Neuronal stem cell (in vitro differentiated cells): ENCODE results near the gene P2RY4.
"Not testable (repeated sequence)": the region's sequence is repeated elsewhere in the genome, so short reads cannot be mapped to it uniquely, and the experiment has no call there.

ENCODE experiments used
- DNase-seq: peaks from one replicate; pipeline ENCODE4 v3.0.0-alpha.2; 2013; ENCODE audit warnings: low spot score
- H2AFZ ChIP-seq: one replicate; pipeline ENCODE4 v1.6.1; 2013; ENCODE audit warnings: mild to moderate bottlenecking, low read length, inconsistent platforms
- H2AK5ac ChIP-seq: 2 replicates; pipeline ENCODE4 v1.6.1; 2013; ENCODE audit warnings: low read depth, mild to moderate bottlenecking, inconsistent platforms, low read length, moderate library complexity, mixed read lengths
- H2BK120ac ChIP-seq: 2 replicates; pipeline ENCODE4 v1.6.1; 2013; ENCODE audit warnings: low read depth, mild to moderate bottlenecking, inconsistent platforms, low read length, moderate library complexity, mixed read lengths
- H2BK12ac ChIP-seq: one replicate; pipeline ENCODE4 v1.6.1; 2013; ENCODE audit warnings: low read length, inconsistent platforms
- H2BK15ac ChIP-seq: 2 replicates; pipeline ENCODE4 v1.6.1; 2013; ENCODE audit warnings: mild to moderate bottlenecking, low read length, inconsistent platforms, mixed read lengths
- H2BK5ac ChIP-seq: one replicate; pipeline ENCODE4 v1.6.1; 2013; ENCODE audit warnings: inconsistent platforms, mild to moderate bottlenecking, low read length, moderate library complexity
- H3K14ac ChIP-seq: one replicate; pipeline ENCODE4 v1.6.1; 2013; ENCODE audit warnings: low read length, inconsistent platforms
- H3K18ac ChIP-seq: 2 replicates; pipeline ENCODE4 v1.6.1; 2013; ENCODE audit warnings: low read length, inconsistent platforms
- H3K23ac ChIP-seq: 2 replicates; pipeline ENCODE4 v1.6.1; 2013; ENCODE audit warnings: low read depth, mild to moderate bottlenecking, mixed read lengths, low read length, inconsistent platforms; ENCODE audit not compliant: poor library complexity
- H3K27ac ChIP-seq: replicated peaks from 3 replicates; pipeline ENCODE4 v1.5.1; 2013; ENCODE audit warnings: low read length, inconsistent platforms
- H3K27me3 ChIP-seq, 3 experiments: 2 replicates each; pipeline ENCODE4 v1.6.1; 2013; ENCODE audit warnings: low read length in 3 of 3, mild to moderate bottlenecking in 2 of 3, inconsistent platforms in 1 of 3, low read depth in 1 of 3, mixed read lengths in 1 of 3, moderate library complexity in 1 of 3; ENCODE audit not compliant: control insufficient read depth in 3 of 3, insufficient read depth in 3 of 3
- H3K36me3 ChIP-seq, 2 donors: replicated peaks in 1 of 2; 2 replicates each; pipeline ENCODE4 v1.6.1; 2013; ENCODE audit warnings: low read length in 2 of 2; ENCODE audit not compliant: control insufficient read depth in 2 of 2, insufficient read depth in 2 of 2
- H3K4ac ChIP-seq: 2 replicates; pipeline ENCODE4 v1.6.1; 2013; ENCODE audit warnings: inconsistent platforms, mild to moderate bottlenecking, low read length, moderate library complexity
- H3K4me1 ChIP-seq, 2 donors: 1 replicate in 1 of 2; 2 replicates in 1 of 2; pipeline ENCODE4 v1.6.1; 2013; ENCODE audit warnings: low read length in 2 of 2, low read depth in 1 of 2; ENCODE audit not compliant: control insufficient read depth in 2 of 2, insufficient read depth in 1 of 2
- H3K4me2 ChIP-seq: one replicate; pipeline ENCODE4 v1.6.1; 2013; ENCODE audit warnings: mild to moderate bottlenecking, low read length, inconsistent platforms; ENCODE audit not compliant: insufficient read depth, poor library complexity, severe bottlenecking
- H3K4me3 ChIP-seq, 2 donors: 2 replicates each; pipeline ENCODE4 v1.5.1; 2013; ENCODE audit warnings: low read length in 2 of 2, mild to moderate bottlenecking in 2 of 2, inconsistent platforms in 1 of 2, moderate library complexity in 1 of 2
- H3K79me1 ChIP-seq: one replicate; pipeline ENCODE4 v1.6.1; 2013; ENCODE audit warnings: low read depth, mild to moderate bottlenecking, inconsistent platforms, low read length, moderate library complexity
- H3K9ac ChIP-seq: one replicate; pipeline ENCODE4 v1.6.1; 2013; ENCODE audit warnings: mild to moderate bottlenecking, low read depth, low read length, inconsistent platforms; ENCODE audit not compliant: poor library complexity
- H3K9me3 ChIP-seq, 2 donors: replicated peaks in 1 of 2; 2 replicates each; pipeline versions ENCODE3 to v1.6.1; 2013; ENCODE audit warnings: low read length in 2 of 2, mild to moderate bottlenecking in 2 of 2, inconsistent platforms in 1 of 2, low read depth in 1 of 2, mixed read lengths in 1 of 2, moderate library complexity in 1 of 2; ENCODE audit not compliant: control insufficient read depth in 2 of 2, insufficient read depth in 1 of 2
- H4K8ac ChIP-seq: one replicate; pipeline ENCODE4 v1.6.1; 2013; ENCODE audit warnings: low read depth, mild to moderate bottlenecking, inconsistent platforms, low read length, moderate library complexity
- H4K91ac ChIP-seq: one replicate; pipeline ENCODE4 v1.6.1; 2013; ENCODE audit warnings: low read length, low read depth, mild to moderate bottlenecking, inconsistent platforms; ENCODE audit not compliant: poor library complexity
- WGBS, 2 donors: extraction: QIAGEN DNeasy Blood & Tissue Kit; methylation state at CpG; one replicate each; pipeline ENCODE4 v1.1.7; 2013; ENCODE audit warnings: missing lambda C conversion rate in 2 of 2, mixed read lengths in 1 of 2; ENCODE audit not compliant: insufficient read length in 2 of 2, insufficient replicate concordance in 1 of 2; ENCODE audit errors: extremely low coverage in 2 of 2; 5-methylcytosine and 5-hydroxymethylcytosine counted together

P2RY4 gene

DNA sequence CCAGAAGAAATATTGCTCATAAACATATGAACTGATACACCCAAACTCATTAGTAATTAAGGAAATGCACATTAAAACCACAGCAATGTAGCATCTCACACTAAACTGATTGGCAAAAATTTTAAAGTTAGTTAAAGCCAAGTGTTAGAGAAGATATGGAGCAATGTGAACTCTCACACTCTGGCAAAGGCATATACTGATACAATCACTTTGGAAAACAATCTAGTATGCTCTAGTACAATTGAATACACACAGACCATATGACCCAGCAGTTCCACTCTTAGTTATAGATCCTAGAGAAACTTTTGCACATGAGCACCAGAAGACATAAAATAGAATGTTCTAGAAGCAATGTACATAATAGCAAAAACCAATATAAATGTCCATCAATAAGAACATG is 34.0 kb downstream of the P2RY4 start:
- Histone ChIP-seq H3K23ac (no peak overlapping the region), H3K9ac (no peak overlapping the region), H4K8ac (no peak overlapping the region), H3K18ac (no peak overlapping the region), H2AK5ac (no peak overlapping the region), H3K27ac (no peak overlapping the region), H3K9me3 (no peaks in the 10 kb centered on the region), H3K4me2 (no peak overlapping the region), H2BK15ac (no peak overlapping the region), H3K4me1 (no peaks in the 10 kb centered on the region), H2BK12ac (no peak overlapping the region), H3K4me3 (no peak overlapping the region), H2AFZ (no peak overlapping the region), H3K4ac (no peak overlapping the region), H2BK120ac (no peak overlapping the region), H4K91ac (no peak overlapping the region), H3K79me1 (no peaks in the 10 kb centered on the region), H2BK5ac (no peak overlapping the region), H3K14ac (no peak overlapping the region), H3K27me3 (no peaks in the 10 kb centered on the region), H3K36me3 (no peaks in the 10 kb centered on the region)
- DNase-seq, result no peak

DNA sequence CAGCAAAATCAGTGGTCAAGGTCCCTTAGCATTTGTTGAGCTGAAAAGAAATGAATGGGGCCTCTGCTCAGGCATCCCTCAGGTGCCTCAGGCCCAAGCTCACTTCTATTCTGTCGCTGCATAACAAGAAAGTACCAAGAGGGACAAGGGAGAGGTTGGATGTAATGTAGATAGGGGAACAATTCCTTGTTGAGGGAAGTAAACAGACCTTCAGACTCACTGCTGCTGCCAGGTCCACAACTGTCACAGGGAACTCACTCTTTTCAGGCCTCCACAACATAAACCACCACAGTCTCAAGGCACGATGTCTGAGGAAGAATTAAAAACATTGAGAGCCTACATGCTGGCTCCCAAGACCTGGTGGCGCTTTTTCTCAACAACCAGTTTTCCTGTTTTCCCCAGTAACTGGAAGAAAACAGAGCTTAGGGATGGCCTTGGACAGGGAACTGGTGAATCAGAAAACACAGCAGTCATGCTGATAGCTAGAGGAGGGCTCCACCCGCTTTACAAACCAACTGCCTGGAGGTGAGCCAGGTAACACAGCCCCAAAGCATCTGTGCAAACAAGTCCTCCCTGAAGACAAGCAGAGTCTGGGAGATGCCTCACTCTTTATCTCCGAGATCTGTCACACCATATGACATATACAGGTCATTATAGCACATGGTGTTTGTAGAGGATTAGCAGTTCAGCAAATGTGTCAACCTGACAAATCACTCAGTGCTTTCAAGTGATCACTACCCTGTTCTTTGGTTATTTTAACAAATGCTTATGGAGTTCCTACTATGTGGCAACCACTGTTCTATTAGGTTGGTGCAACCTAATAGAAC is 39.9 kb downstream of the P2RY4 start:
- no peak for DNase-seq
- no peak overlapping the region for H2AK5ac ChIP-seq
- WGBS, 2 donors, result no CpG with 5 or more reads among the region's 5 CpGs

GRCh38 chrX:70209570-70209969 is 50.4 kb downstream of the P2RY4 start:
- not testable (repeated sequence) for H3K36me3 ChIP-seq, H4K8ac ChIP-seq, H2AFZ ChIP-seq, H3K4me3 ChIP-seq, H3K9me3 ChIP-seq, H3K27me3 ChIP-seq, H3K27ac ChIP-seq, H2BK5ac ChIP-seq, H3K4ac ChIP-seq, H3K79me1 ChIP-seq, H3K9ac ChIP-seq, H4K91ac ChIP-seq, H3K14ac ChIP-seq, H3K4me2 ChIP-seq, H2BK12ac ChIP-seq, H3K23ac ChIP-seq, DNase-seq, H3K18ac ChIP-seq, H2BK120ac ChIP-seq, H3K4me1 ChIP-seq, H2AK5ac ChIP-seq, H2BK15ac ChIP-seq
- no CpG with 5 or more reads among the region's 6 CpGs for WGBS, 2 donors

More for the DNA sequence above, 39.9 kb downstream of the P2RY4 start:
- H2BK15ac ChIP-seq, result no peak overlapping the region
- no peak overlapping the region for H3K9ac ChIP-seq
- H3K4me1 ChIP-seq, result no peaks in the 10 kb centered on the region
- no peaks in the 10 kb centered on the region for H3K27me3 ChIP-seq
- no peaks in the 10 kb centered on the region for H3K79me1 ChIP-seq
- no peak overlapping the region for H4K8ac ChIP-seq
- H3K9me3 ChIP-seq, result no peaks in the 10 kb centered on the region
- H2BK12ac ChIP-seq, result no peak overlapping the region
- no peak overlapping the region for H2BK5ac ChIP-seq
- no peak overlapping the region for H3K4me3 ChIP-seq
- H3K14ac ChIP-seq, result no peak overlapping the region
- no peak overlapping the region for H3K4ac ChIP-seq
- no peak overlapping the region for H3K18ac ChIP-seq
- no peak overlapping the region for H2BK120ac ChIP-seq
- H4K91ac ChIP-seq, result no peak overlapping the region
- H3K4me2 ChIP-seq, result no peak overlapping the region
- no peak overlapping the region for H3K27ac ChIP-seq
- no peaks in the 10 kb centered on the region for H3K36me3 ChIP-seq
- H3K23ac ChIP-seq, result no peak overlapping the region
- H2AFZ ChIP-seq, result no peak overlapping the region

- Histone ChIP-seq H3K9ac (no peak overlapping the region), H3K4me2 (no peak overlapping the region), H4K91ac (no peak overlapping the region), H2BK12ac (no peak overlapping the region), H2BK15ac (no peak overlapping the region), H2BK120ac (no peak overlapping the region), H2AK5ac (no peak overlapping the region), H3K23ac (no peak overlapping the region), H2AFZ (no peak overlapping the region), H3K4me3 (no peak overlapping the region), H3K4ac (no peak overlapping the region), H3K27ac (no peak overlapping the region), H2BK5ac (no peak overlapping the region), H3K9me3 (no peaks in the 10 kb centered on the region), H3K36me3 (no peaks in the 10 kb centered on the region), H4K8ac (no peak overlapping the region), H3K18ac (no peak overlapping the region), H3K4me1 (no peaks in the 10 kb centered on the region), H3K14ac (no peak overlapping the region), H3K27me3 (no peaks in the 10 kb centered on the region), H3K79me1 (no peaks in the 10 kb centered on the region)
- DNase-seq, result no peak
Observed at GRCh38 chrX:70208479-70208878, 51.5 kb downstream of the P2RY4 start.
